Fibroblast of the aortic adventitia (primary cell): ENCODE results near the gene TNFRSF18. TPM values are rescaled to one million over a fixed set of nuclear protein-coding genes. Genes with fewer than 3 reads are reported as not detected.

ENCODE experiments used
- DNase-seq: peaks from one replicate; pipeline ENCODE4 v3.0.0-alpha.2; 2010; ENCODE audit warnings: low read depth
- H3K4me3 ChIP-seq: 2 replicates; pipeline ENCODE4 v1.5.1; 2011; ENCODE audit warnings: low read depth, mild to moderate bottlenecking, control low read depth, low read length, moderate library complexity
- CTCF ChIP-seq: IDR thresholded peaks from 2 replicates; pipeline ENCODE4 v1.5.1; 2011; ENCODE audit warnings: mild to moderate bottlenecking, low read length, control low read depth, inconsistent platforms; ENCODE audit not compliant: insufficient read depth
- total RNA-seq: library from RNA; depleted of rRNA; stranded (reverse); fragments of >200 nt; gene quantifications from 2 replicates; pipeline ENCODE4 v1.2.3, GENCODE V29; 2012; ENCODE audit warnings: low replicate concordance

The TNFRSF18 gene
- total RNA-seq, 1 donor = not detected

- no peak for DNase-seq
- no peak for TF ChIP-seq CTCF
- no peak overlapping the region for H3K4me3 ChIP-seq
Observed at GRCh38 chr1:1164701-1165451, 41.5 kb downstream of the TNFRSF18 start.

- H3K4me3 ChIP-seq = no peak overlapping the region
- no peak for TF ChIP-seq CTCF
- no peak for DNase-seq
Observed at GRCh38 chr1:1164361-1164700, 42.1 kb downstream of the TNFRSF18 start.

- no peak overlapping the region for H3K4me3 ChIP-seq
- DNase-seq = no peak
- TF ChIP-seq CTCF = no peak
Observed at GRCh38 chr1:1163538-1164070, 42.8 kb downstream of the TNFRSF18 start.

- DNase-seq = no peak
- TF ChIP-seq CTCF = no peak
Observed at GRCh38 chr1:1162597-1163537, 43.5 kb downstream of the TNFRSF18 start.

GRCh38 chr1:1161683-1162079, 44.7 kb downstream of the TNFRSF18 start:
- no peak overlapping the region for H3K4me3 ChIP-seq
- no peak for TF ChIP-seq CTCF
- DNase-seq = no peak

More at GRCh38 chr1:1162597-1163537, 43.5 kb downstream of the TNFRSF18 start:
- no peak overlapping the region for H3K4me3 ChIP-seq

GRCh38 chr1:1161078-1161682, 45.2 kb downstream of the TNFRSF18 start:
- no peak overlapping the region for H3K4me3 ChIP-seq
- DNase-seq = no peak
- TF ChIP-seq CTCF = no peak
